GM12878 (cell line): ENCODE measurements around the gene PI4KA. TPM values are rescaled to one million over a fixed set of nuclear protein-coding genes. Genes with fewer than 3 reads are reported as not detected.

Experiments
- ATF3 ChIP-seq: IDR thresholded peaks from 2 replicates; pipeline ENCODE4 v1.6.1; 2011; ENCODE audit warnings: low read depth, mild to moderate bottlenecking, low read length, moderate library complexity, borderline replicate concordance; ENCODE audit errors: extremely low read depth
- ATF7 ChIP-seq: fragments of 450-650 bp; IDR thresholded peaks from 2 replicates; pipeline ENCODE4 v1.6.1; 2016; ENCODE audit warnings: low read depth, mild to moderate bottlenecking
- BACH1 ChIP-seq: fragments of 450-650 bp; IDR thresholded peaks from 2 replicates; pipeline ENCODE4 v1.6.1; 2017; ENCODE audit warnings: mild to moderate bottlenecking, borderline replicate concordance
- BCLAF1 ChIP-seq: fragments of 450-650 bp; IDR thresholded peaks from 2 replicates; pipeline ENCODE4 v1.6.1; 2017; ENCODE audit warnings: antibody characterized with exemption, mild to moderate bottlenecking, moderate library complexity
- CHD1 ChIP-seq: IDR thresholded peaks from 2 replicates; pipeline ENCODE4 v1.6.1; 2012; ENCODE audit warnings: low read depth, low read length, improper control_type of control experiment
- CREM ChIP-seq: IDR thresholded peaks from 2 replicates; pipeline ENCODE4 v1.6.1; 2014; ENCODE audit warnings: antibody characterized with exemption, low read depth
- DPF2 ChIP-seq: fragments of 450-650 bp; IDR thresholded peaks from 2 replicates; pipeline ENCODE4 v1.6.1; 2017; ENCODE audit warnings: mild to moderate bottlenecking
- ETV6 ChIP-seq, 2 experiments: fragments of 450-650 bp in 1 of 2; IDR thresholded peaks in 1 of 2; conservative IDR thresholded peaks in 1 of 2; 2 replicates each; pipeline ENCODE4 v1.6.1; 2014; ENCODE audit warnings: antibody characterized with exemption in 1 of 2, borderline replicate concordance in 1 of 2, low read depth in 1 of 2, mild to moderate bottlenecking in 1 of 2, moderate library complexity in 1 of 2
- HCFC1 ChIP-seq: fragments of 150-350 bp; IDR thresholded peaks from 2 replicates; pipeline ENCODE4 v1.6.1; 2014; ENCODE audit warnings: low read length
- HDAC6 ChIP-seq: fragments of 200-600 bp; sonication (generic); IDR thresholded peaks from one replicate; pipeline ENCODE4 v1.8.0; 2017; ENCODE audit warnings: antibody characterized with exemption; ENCODE audit not compliant: unreplicated experiment
- JUND ChIP-seq: IDR thresholded peaks from 2 replicates; pipeline ENCODE4 v1.6.1; 2012; ENCODE audit warnings: low read depth, mild to moderate bottlenecking, low read length, improper control_type of control experiment, moderate library complexity
- NKRF ChIP-seq: fragments of 450-650 bp; conservative IDR thresholded peaks from 2 replicates; pipeline ENCODE4 v1.6.1; 2017; ENCODE audit warnings: mild to moderate bottlenecking, moderate library complexity
- POLR2AphosphoS2 ChIP-seq: IDR thresholded peaks from 2 replicates; pipeline ENCODE4 v1.6.1; 2011; ENCODE audit warnings: low read depth, mild to moderate bottlenecking, low read length, improper control_type of control experiment, moderate library complexity
- POLR2AphosphoS5 ChIP-seq: IDR thresholded peaks from 2 replicates; pipeline ENCODE4 v1.6.1; 2011; ENCODE audit warnings: mild to moderate bottlenecking, low read length, inconsistent platforms
- RBBP5 ChIP-seq: fragments of 200-600 bp; sonication (generic); conservative IDR thresholded peaks from 2 replicates; pipeline ENCODE4 v1.6.1; 2016
- SMARCA5 ChIP-seq: fragments of 450-650 bp; IDR thresholded peaks from 2 replicates; pipeline ENCODE4 v1.6.1; 2017; ENCODE audit warnings: mild to moderate bottlenecking
- SP1 ChIP-seq: IDR thresholded peaks from one replicate; pipeline ENCODE4 v1.6.1; 2011; ENCODE audit warnings: low read depth, low read length
- STAT1 ChIP-seq: fragments of 450-650 bp; conservative IDR thresholded peaks from 2 replicates; pipeline ENCODE4 v1.6.1; 2014; ENCODE audit warnings: antibody characterized with exemption, mild to moderate bottlenecking
- TBL1XR1 ChIP-seq: IDR thresholded peaks from 2 replicates; pipeline ENCODE4 v1.6.1; 2012; ENCODE audit warnings: low read depth, low read length, improper control_type of control experiment
- TCF12 ChIP-seq: IDR thresholded peaks from 2 replicates; pipeline ENCODE4 v1.6.1; 2011; ENCODE audit warnings: low read depth, mild to moderate bottlenecking, low read length
- TCF3 ChIP-seq: IDR thresholded peaks from 2 replicates; pipeline ENCODE4 v1.6.1; 2012; ENCODE audit warnings: low read depth, mild to moderate bottlenecking, low read length, borderline replicate concordance; ENCODE audit not compliant: insufficient read depth
- ZSCAN29 ChIP-seq: fragments of 450-650 bp; IDR thresholded peaks from 2 replicates; pipeline ENCODE4 v1.6.1; 2017; ENCODE audit warnings: mild to moderate bottlenecking, moderate library complexity
- ZZZ3 ChIP-seq: IDR thresholded peaks from 2 replicates; pipeline ENCODE4 v1.6.1; 2011; ENCODE audit warnings: low read depth; ENCODE audit not compliant: control insufficient read depth, insufficient read length
- polyA plus RNA-seq, 11 experiments: library from polyadenylated mRNA; depleted of rRNA in 4 of 11; unstranded in 6 of 11; stranded (reverse) in 5 of 11; fragments of >200 nt; fragmentation: Nextera tagmentation in 4 of 11; fragmentation: Illumina TruSeq in 1 of 11; extraction: Ambion mirVana in 4 of 11; extraction: Trizol in 1 of 11; gene quantifications; 1 replicate in 1 of 11; 2 replicates in 10 of 11; pipeline versions ENCODE4 v1.2.1 to v1.2.3, GENCODE V29; 2011 to 2016; ENCODE audit warnings: inconsistent platforms in 2 of 11, missing spikeins in 2 of 11, low read depth in 1 of 11
- total RNA-seq, 4 experiments: library from RNA; depleted of rRNA in 3 of 4; stranded (reverse); fragments of >200 nt in 3 of 4; fragmentation: Illumina TruSeq in 1 of 4; extraction: Trizol in 1 of 4; gene quantifications; 2 replicates each; pipeline versions ENCODE4 v1.2.1 to v1.2.3, GENCODE V29; 2013 to 2021
- TF ChIP-seq, protein P1 (sequence below): fragments of 450-650 bp; IDR thresholded peaks from 2 replicates; pipeline ENCODE4 v1.6.1; 2017; ENCODE audit warnings: low read depth, mild to moderate bottlenecking, moderate library complexity

The PI4KA gene
- total and polyA plus RNA-seq, 10 of the 15 experiments (the other 5 are each of a cell fraction or from before 2014, with no cell fraction given), result 4.2 to 78.4 (median 42.1) TPM

- TF ChIP-seq BCLAF1 (peak; percentile 94), CREM (peak; percentile 64; the same call in 1 of the 2 replicates), CHD1 (peak; percentile 100), HDAC6 (peak; percentile 55), ATF7 (peak; percentile 95), NKRF (peak; percentile 89), POLR2AphosphoS5 (peak; percentile 63; the same call in 1 of the 2 replicates), ATF3 (peak; percentile 93), ETV6 (conservative IDR thresholded peaks at IDR 0.05 in 1 of 2, IDR thresholded peaks at IDR 0.05 in 1 of 2; ENCODE audit: borderline replicate concordance in 1 of 2, low read depth in 1 of 2) (no peak), SMARCA5 (peak; percentile 36; the same call in 1 of the 2 replicates), TCF12 (peak; percentile 8; the same call in 1 of the 2 replicates), TBL1XR1 (peak; percentile 73), TCF3 (peak; percentile 71; the same call in 1 of the 2 replicates), RBBP5 (no peak), STAT1 (peak; percentile 92; the same call in 1 of the 2 replicates), POLR2AphosphoS2 (peak; percentile 72; the same call in 1 of the 2 replicates), ZZZ3 (no peak), ZSCAN29 (peak; percentile 57; the same call in 1 of the 2 replicates), SP1 (peak; percentile 89), HCFC1 (peak; percentile 55; the same call in 1 of the 2 replicates), BACH1 (peak; percentile 90), DPF2 (peak; percentile 88), JUND (peak; percentile 100)
- TF ChIP-seq, protein P1, sequence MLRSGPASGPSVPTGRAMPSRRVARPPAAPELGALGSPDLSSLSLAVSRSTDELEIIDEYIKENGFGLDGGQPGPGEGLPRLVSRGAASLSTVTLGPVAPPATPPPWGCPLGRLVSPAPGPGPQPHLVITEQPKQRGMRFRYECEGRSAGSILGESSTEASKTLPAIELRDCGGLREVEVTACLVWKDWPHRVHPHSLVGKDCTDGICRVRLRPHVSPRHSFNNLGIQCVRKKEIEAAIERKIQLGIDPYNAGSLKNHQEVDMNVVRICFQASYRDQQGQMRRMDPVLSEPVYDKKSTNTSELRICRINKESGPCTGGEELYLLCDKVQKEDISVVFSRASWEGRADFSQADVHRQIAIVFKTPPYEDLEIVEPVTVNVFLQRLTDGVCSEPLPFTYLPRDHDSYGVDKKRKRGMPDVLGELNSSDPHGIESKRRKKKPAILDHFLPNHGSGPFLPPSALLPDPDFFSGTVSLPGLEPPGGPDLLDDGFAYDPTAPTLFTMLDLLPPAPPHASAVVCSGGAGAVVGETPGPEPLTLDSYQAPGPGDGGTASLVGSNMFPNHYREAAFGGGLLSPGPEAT, result 0 out of 2 replicates have a peak, but pooled peaks have one; percentile 13
Measured at GRCh38 chr22:20858615-20859416, at the start of gene PI4KA, which contains the start of gene SNAP29 (continued).
